ENCODE data around the gene RHBG. TPM values are rescaled to one million over a fixed set of nuclear protein-coding genes. Genes with fewer than 3 reads are reported as not detected.

RHBG gene
- not detected in 2 replicates for total RNA-seq

GRCh38 chr1:156368889-156369684, at the start of gene RHBG:
TSS of gene RHBG (plus strand) at chr1:156369211. CDS start at chr1:156369250, 39 bp downstream.

DNA sequence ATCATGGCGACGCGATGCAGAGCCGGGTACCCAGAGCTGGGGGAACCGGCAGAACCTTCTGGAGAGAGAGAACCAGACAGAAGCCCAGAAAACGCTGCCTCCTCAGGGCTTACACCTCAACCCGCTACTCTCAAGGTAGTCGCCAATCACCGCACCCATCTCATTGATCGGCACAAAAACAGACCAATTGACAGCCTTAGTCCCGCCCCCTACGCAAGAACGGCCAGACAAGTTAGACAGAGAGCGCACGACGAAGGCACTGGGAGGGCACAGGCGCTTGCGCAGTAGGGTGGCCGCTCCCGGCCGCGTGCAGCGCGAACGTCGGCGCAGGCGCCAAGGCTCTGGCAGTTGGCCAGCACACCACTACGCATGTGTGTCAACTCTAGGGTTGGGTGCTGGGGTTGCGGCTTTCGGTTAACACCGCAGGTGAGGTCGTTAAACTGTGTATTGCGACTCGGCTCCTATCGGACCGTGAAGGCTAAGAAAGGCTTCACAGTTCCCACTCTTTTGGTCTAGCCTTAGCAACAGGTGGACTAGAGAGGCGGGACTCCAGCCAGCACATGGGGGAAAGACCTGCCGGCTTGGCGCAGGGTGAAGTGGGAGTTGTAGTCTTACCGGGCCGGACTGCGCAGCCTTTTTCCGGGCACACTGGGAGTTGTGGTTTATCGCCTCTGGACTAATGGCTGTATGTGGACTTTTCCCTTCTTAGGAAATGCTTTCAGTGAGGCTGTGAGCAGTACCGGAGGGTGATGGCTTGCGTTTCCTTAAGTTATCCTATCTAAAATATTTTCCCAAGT, 30.6 kb upstream of the RHBG start, which contains the start of the genes CCT3 and TSACC:
TSS of gene CCT3 (minus strand) at position 113 of the 797 bp plus-strand sequence. CDS start at position 5, 108 bp downstream.
TSS of gene TSACC (plus strand) at position 347 of the 797 bp plus-strand sequence. CDS start 1,232 bp downstream, outside the sequence.

Small RNAs within 50 kb of the gene (small RNA-seq; reads per million reads assigned to genes)
- not detected for gene MIR9-1

Other genes starting within 250 kb of the RHBG start
- 0.29 and 0.65 TPM in 2 replicates for gene SEMA4A, start 215.6 kb upstream of the RHBG start, total RNA-seq
- 18.3 and 21.3 TPM in 2 replicates for gene SLC25A44, start 175.1 kb upstream of the RHBG start, total RNA-seq
- gene PMF1, start 156.2 kb upstream of the RHBG start, total RNA-seq = 51.9 and 54.3 TPM in 2 replicates
- 0.19 and 0.33 TPM in 2 replicates for gene BGLAP, start 127.0 kb upstream of the RHBG start, total RNA-seq
- 0.33 and 0.57 TPM in 2 replicates for gene PAQR6, start 121.2 kb upstream of the RHBG start, total RNA-seq
- 72.8 and 73.3 TPM in 2 replicates for gene SMG5, start 86.4 kb upstream of the RHBG start, total RNA-seq
- 0.98 and 1.9 TPM in 2 replicates for gene TMEM79, start 84.9 kb upstream of the RHBG start, total RNA-seq
- 54.7 and 83.6 TPM in 2 replicates for gene GLMP, start 73.5 kb upstream of the RHBG start, total RNA-seq
- 0.33 TPM in 1 of 2 replicates, not detected in the other for gene VHLL, start 69.9 kb upstream of the RHBG start, total RNA-seq
- gene CCT3, start 30.9 kb upstream of the RHBG start, total RNA-seq = 523 and 571 TPM in 2 replicates
- gene TSACC, start 30.7 kb upstream of the RHBG start, total RNA-seq = 0.65 TPM in 1 of 2 replicates, not detected in the other
- gene MEF2D, start 131.6 kb downstream of the RHBG start, total RNA-seq = 21.6 and 29.4 TPM in 2 replicates
- 19.6 and 21.5 TPM in 2 replicates for gene IQGAP3, start 203.4 kb downstream of the RHBG start, total RNA-seq
- gene TTC24, start 210.5 kb downstream of the RHBG start, total RNA-seq = not detected in 2 replicates
- gene NAXE, start 222.6 kb downstream of the RHBG start, total RNA-seq = 73.1 and 110 TPM in 2 replicates
- 20.6 and 26.7 TPM in 2 replicates for gene GPATCH4, start 232.3 kb downstream of the RHBG start, total RNA-seq

Measured in vein endothelial cell (primary cell).